HG03442 (cell line): Measurements from ENCODE around the gene EHMT2.
"Not testable (repeated sequence)": the region's sequence is repeated elsewhere in the genome, so short reads cannot be mapped to it uniquely, and the experiment has no call there.

Source experiments
- ATAC-seq: cut with Tn5 transposase; IDR thresholded peaks from one replicate; pipeline ENCODE4 v1.9.1; 2021; ENCODE audit warnings: mild to moderate bottlenecking, moderate library complexity; ENCODE audit not compliant: unreplicated experiment

The EHMT2 gene

DNA sequence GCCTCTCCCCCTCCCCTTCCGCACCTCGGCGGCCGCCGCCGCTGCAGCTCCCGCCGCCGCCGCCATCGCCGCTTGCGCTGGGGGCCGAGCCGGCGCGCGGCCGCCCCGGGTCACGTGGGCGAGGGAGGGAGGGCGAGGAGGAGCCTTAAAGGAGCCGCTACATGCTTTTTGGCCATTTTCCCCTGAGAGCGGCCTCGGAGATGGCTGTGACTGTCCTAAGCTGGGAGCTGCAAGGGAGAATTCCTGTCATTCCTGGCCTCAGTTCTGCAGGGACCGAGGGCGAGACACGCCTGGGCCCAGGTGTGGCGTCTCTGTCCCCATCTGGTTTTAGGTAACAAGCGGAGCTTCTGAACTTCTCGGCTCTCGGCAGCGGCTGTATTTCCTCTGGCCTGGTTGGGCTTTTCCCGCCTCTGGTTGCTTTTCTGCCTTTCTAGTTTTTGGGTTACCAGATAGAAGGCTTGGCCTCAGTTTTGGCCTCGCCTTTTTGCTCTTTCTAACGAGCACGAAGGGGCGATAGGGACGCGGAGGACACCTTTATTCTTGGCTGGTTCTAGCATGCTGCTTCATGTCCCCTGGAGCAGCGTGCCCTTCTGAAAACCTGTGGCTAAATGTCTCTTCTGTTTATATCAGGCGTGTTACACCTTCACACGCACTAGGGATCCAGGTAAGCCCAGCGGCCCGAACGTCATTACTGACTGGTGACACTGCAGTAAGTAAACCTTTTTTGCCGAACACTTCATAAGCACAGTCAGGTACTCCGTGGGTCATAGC, at the start of gene EHMT2:
Gene EHMT2 (minus strand): TSS at position 87 of the 771 bp plus-strand sequence. CDS start 21 bp downstream, at position 66.
- no peak for ATAC-seq

GRCh38 chr6:31947070-31947675, 49.7 kb upstream of the EHMT2 start:
- no peak for ATAC-seq

DNA sequence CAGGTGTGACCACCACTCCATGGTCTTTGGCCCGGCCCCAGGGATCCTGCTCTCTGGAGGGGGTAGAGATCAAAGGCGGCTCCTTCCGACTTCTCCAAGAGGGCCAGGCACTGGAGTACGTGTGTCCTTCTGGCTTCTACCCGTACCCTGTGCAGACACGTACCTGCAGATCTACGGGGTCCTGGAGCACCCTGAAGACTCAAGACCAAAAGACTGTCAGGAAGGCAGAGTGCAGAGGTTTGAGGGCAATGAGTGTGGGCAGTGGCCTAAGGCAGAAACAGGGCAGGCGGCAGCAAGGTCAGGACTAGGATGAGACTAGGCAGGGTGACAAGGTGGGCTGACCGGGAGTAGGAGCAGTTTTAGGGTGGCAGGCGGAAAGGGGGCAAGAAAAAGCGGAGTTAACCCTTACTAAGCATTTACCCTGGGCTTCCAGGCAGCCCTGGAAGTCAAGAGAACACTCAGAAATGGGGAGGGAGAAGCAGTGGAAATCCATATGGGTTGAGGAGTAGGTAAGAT, 48.9 kb upstream of the EHMT2 start:
- no peak for ATAC-seq

DNA sequence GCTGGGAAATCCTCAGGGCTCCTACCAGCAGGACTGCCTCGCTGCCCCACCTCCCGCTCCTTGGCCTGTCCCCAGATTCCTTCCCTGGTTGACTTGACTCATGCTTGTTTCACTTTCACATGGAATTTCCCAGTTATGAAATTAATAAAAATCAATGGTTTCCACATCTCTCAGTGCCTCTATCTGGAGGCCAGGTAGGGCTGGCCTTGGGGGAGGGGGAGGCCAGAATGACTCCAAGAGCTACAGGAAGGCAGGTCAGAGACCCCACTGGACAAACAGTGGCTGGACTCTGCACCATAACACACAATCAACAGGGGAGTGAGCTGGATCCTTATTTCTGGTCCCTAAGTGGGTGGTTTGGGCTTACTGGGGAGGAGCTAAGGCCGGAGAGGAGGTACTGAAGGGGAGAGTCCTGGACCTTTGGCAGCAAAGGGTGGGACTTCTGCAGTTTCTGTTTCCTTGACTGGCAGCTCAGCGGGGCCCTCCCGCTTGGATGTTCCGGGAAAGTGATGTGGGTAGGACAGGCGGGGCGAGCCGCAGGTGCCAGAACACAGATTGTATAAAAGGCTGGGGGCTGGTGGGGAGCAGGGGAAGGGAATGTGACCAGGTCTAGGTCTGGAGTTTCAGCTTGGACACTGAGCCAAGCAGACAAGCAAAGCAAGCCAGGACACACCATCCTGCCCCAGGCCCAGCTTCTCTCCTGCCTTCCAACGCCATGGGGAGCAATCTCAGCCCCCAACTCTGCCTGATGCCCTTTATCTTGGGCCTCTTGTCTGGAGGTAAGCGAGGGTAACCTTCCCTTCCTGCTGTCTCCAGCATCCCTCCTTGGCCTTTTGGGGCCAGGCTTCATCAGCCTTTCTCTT, 48.2 kb upstream of the EHMT2 start, which contains the start of gene CFB:
Gene CFB (plus strand): TSS at position 589 of the 863 bp plus-strand sequence. CDS start 127 bp downstream, at position 716.
- no peak for ATAC-seq

- ATAC-seq: no peak
These were observed 47.6 kb upstream of the EHMT2 start for GRCh38 chr6:31945154-31945506.

DNA sequence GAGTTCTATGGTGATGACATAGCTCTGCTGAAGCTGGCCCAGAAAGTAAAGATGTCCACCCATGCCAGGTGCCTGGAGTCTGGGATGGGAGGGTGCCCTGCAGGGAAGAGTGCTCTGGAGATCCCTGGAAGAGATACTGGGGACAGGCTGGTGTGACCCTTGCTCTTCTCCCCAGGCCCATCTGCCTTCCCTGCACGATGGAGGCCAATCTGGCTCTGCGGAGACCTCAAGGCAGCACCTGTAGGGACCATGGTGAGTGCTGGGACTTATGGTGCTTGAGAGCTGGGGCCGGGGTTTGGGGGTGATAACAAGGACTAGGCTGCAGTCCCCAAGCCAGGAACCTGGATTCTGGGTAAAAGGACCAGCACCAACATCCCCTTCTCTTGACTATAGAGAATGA, 46.2 kb upstream of the EHMT2 start:
- ATAC-seq: no peak

- ATAC-seq: no peak
These were observed 42.8 kb upstream of the EHMT2 start for GRCh38 chr6:31940256-31940664.

DNA sequence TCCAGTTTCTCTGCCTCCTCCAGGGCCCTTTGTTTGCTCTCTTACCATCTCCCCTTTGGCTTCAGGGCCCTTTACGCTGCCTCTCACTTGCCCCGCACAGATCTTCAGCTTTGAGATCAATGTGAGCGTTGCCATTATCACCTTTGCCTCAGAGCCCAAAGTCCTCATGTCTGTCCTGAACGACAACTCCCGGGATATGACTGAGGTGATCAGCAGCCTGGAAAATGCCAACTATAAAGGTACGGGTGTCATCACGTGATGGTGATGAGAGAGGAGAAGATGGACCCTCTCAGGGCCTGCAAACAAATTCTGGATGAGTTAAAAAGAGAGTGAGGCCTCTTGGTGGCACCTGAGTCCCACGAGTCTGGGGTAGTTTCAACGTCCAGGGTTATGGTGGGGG, 38.3 kb upstream of the EHMT2 start:
- ATAC-seq: no peak

- no peak for ATAC-seq
These were observed 37.5 kb upstream of the EHMT2 start for GRCh38 chr6:31935021-31935420.

GRCh38 chr6:31933537-31933936, 36.0 kb upstream of the EHMT2 start:
- no peak for ATAC-seq

DNA sequence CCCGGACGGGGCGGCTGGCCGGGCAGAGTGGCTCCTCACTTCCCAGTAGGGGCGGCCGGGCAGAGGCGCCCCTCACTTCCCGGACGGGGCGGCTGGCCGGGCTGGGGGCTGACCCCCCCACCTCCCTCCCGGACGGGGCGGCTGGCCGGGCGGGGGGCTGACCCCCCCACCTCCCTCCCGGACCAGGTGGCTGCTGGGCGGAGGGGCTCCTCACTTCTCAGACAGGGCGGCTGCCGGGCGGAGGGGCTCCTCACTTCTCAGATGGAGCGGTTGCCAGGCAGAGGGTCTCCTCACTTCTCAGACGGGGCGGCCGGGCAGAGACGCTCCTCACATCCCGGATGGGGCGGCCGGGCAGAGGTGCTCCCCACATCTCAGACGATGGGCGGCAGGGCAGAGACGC, 34.6 kb upstream of the EHMT2 start:
- not testable (repeated sequence) for ATAC-seq

DNA sequence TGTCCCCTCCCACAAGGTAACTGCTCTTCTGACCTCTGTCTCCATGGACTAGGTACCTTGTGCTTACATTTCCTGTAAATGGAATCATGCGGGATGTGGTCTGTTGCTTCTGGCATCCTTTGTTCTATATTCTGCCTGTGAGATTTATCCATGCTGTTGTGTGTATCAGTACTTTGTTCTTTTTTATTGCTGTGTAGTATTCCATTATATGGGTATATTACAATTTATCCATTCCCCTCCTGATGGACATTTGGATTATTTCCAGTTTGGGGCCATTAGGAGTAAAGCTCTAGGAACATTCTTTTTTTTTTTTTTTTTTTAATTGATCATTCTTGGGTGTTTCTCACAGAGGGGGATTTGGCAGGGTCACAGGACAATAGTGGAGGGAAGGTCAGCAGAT, 33.5 kb upstream of the EHMT2 start:
- ATAC-seq: no peak

- no peak for ATAC-seq
These were observed 31.1 kb upstream of the EHMT2 start for GRCh38 chr6:31928672-31928939.

GRCh38 chr6:31927863-31928671, 30.6 kb upstream of the EHMT2 start:
- no peak for ATAC-seq

DNA sequence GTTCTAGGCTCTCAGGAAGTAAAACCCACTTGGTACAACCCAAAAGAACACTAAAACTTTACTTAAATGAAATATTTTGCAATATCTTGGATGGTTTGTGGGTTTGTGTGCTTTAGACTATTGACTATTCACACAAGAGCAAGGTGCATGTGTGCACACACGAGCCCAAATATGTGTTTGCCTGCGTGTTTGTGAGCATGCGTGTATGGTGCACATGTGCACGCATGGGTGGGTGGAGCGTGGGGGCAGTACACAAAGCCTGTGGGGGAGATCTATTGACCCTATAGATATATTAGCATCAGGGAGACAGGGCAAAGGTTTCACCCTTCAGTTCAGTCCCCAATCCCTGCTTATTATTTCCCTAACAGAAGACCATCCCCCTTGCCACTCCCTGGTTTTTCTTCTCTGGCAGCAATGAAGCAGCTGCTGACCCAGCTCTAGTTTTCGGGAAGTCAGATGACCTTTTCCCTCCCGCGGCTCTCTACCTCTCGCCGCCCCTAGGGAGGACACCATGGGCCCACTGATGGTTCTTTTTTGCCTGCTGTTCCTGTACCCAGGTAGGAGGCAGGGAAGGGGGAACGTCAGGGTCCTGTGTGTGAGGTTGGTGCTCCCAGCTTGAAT, 29.9 kb upstream of the EHMT2 start, which contains the start of gene C2:
Gene C2 (plus strand): TSS at position 476 of the 621 bp plus-strand sequence. CDS start 36 bp downstream, at position 512.
- ATAC-seq: no peak

- ATAC-seq: no peak
These were observed 25.4 kb upstream of the EHMT2 start for GRCh38 chr6:31922942-31923341.

DNA sequence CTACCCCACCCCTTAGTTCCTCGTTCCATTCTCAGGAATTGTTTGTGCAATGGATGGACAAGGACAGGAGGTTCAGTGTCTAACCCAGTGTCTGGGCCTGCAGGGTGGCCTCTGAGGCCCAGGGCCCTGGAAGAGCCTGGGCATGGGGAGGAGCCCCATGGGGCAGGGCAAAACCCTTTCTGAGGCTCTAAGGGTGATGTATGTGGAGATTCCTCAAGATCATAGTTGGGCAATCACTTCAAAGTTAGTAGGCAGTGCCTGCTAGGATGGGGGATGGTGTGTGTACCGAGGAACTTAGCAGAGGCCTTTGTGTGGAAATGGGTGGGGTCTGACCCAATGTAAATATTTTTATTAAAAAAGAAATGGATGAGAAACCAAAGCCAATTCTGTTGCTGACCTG, 23.3 kb upstream of the EHMT2 start:
- no peak for ATAC-seq

DNA sequence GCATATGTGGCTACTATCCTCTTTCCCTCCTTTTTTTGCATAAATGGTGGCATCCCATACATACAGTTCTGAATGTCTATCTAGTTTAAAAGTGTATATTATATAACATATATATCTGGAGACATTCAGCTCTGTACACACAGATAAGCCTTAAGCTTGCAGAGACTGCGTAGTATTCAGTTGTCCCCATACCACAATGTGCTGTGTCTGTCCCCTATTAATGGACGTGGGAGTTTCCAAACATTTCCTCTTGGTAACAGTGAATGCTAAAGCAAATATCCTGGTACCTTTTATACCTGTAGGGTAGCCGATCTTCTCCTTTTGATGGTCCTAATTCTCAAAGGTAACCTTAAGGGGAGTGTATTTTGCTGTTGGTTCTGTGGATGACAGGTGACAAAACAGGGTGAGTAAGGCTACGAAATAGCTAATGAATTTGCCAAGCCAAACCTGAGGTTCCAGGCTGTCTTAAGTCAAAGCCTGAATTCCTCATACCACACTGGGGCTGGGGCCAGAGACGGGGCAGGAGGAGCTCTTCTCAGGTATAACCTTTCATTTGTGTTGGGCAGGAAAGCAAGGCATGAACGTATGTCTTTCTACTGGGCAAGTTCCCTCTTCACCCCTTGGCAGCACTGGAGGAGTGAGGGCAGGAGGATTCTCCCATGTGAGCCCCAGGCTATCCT, 22.3 kb upstream of the EHMT2 start:
- no peak for ATAC-seq

DNA sequence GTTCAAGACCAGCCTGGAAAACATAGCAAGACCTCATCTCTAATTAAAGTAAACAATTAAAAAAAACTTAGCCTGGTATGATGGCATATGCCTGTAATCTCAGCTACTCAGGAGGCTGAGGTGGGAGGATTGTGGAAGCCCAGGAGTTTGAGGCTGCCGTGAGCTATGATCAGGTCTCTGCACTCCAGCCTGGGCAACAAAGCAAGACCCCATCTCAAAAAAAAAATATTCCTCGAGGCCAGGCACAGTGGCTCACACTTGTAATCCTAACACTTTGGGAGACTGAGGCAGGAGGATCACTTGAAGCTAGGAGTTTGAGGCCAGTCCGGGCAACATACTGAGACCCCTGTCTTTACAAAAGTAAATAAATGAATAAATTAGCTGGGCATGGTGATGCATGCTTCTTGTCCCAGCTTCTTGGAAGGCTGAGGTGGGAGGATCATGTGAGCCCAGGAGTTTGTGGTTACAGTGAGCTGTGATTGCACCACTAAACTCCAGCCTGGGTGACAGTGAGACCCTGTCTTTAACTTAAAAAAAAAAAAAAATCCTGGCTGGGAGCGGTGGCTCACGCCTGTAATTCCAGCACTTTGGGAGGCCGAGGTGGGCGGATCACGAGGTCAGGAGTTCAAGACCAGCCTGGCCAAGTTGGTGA, 20.7 kb upstream of the EHMT2 start:
- ATAC-seq: no peak
